PFSK-1 (cell line): ENCODE data around the gene UQCRQ.

Experiments
- FOXP2 ChIP-seq: optimal IDR thresholded peaks from 2 replicates; pipeline ENCODE3; 2011; ENCODE audit warnings: borderline replicate concordance, control low read depth, inconsistent platforms; ENCODE audit not compliant: insufficient read depth; ENCODE audit errors: extremely low read length, extremely low read depth
- POLR2AphosphoS5 ChIP-seq: IDR thresholded peaks from 2 replicates; pipeline ENCODE4 v1.6.1; 2012; ENCODE audit warnings: low read depth, mild to moderate bottlenecking, control low read depth, low read length, moderate library complexity
- REST ChIP-seq, 2 experiments: IDR thresholded peaks; 2 replicates each; pipeline versions ENCODE4 v1.6.1 to v1.8.0; 2011 to 2012; ENCODE audit warnings: low read depth in 2 of 2, low read length in 2 of 2, control low read depth in 1 of 2, inconsistent platforms in 1 of 2, mild to moderate bottlenecking in 1 of 2, moderate library complexity in 1 of 2; ENCODE audit not compliant: insufficient read depth in 1 of 2
- SIN3A ChIP-seq: IDR thresholded peaks from 2 replicates; pipeline ENCODE4 v1.6.1; 2012; ENCODE audit warnings: mild to moderate bottlenecking, low read length, moderate library complexity, borderline replicate concordance; ENCODE audit not compliant: insufficient read depth
- TAF1 ChIP-seq: IDR thresholded peaks from 2 replicates; pipeline ENCODE4 v1.6.1; 2012; ENCODE audit warnings: low read length, control low read depth, borderline replicate concordance; ENCODE audit not compliant: insufficient read depth

The UQCRQ gene

DNA sequence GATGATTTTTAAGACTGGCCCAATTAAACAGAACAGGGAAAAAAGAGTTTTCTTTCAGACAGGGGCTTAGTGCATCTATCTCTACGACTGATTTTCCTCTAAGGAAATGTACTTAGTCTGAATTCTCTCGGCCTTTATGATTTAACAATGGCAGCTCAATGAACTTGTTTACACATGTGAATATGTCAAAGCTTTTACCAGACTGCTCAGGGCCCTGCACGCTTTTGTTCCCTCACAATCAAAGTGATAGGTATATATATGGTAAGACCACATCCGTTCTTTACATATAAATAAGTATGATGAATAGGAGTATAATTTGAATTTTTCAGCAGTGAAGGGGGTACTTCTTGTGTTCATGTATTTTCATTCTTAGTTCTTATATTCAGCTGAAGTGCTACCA is 34.6 kb downstream of the UQCRQ start:
- TF ChIP-seq REST (IDR thresholded peaks at IDR 0.05; ENCODE audit: insufficient read depth in 1 of 2, low read depth in 2 of 2, low read length in 2 of 2) (no peak), TAF1 (no peak), SIN3A (no peak), FOXP2 (no peak), POLR2AphosphoS5 (no peak)

- no peak for TF ChIP-seq FOXP2
- no peak for TF ChIP-seq REST (IDR thresholded peaks at IDR 0.05; ENCODE audit: insufficient read depth in 1 of 2, low read depth in 2 of 2, low read length in 2 of 2)
- no peak for TF ChIP-seq POLR2AphosphoS5
- TF ChIP-seq SIN3A, result no peak
Observed at GRCh38 chr5:132901730-132902129, 35.3 kb downstream of the UQCRQ start.

DNA sequence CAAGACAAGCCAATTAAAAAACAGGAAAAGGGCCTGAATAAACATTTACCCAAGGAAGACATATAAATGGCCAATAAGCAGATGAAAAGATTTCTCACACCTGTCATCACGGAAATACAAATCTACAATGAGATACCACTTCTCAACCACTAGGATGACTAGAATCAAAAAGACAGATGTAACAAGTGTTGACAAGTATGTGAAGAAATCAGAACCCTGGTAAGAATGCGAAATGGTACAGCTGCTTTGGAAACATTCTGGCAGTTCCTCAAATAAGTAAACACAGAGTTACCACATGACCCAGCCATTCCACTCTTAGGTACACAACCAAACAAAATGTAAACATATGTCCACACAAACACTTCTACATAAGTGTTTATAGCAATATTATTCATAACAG is 39.5 kb downstream of the UQCRQ start:
- TF ChIP-seq POLR2AphosphoS5 (no peak), FOXP2 (no peak), SIN3A (no peak)

GRCh38 chr5:132907161-132907560 is 40.7 kb downstream of the UQCRQ start:
- TF ChIP-seq REST (IDR thresholded peaks at IDR 0.05; ENCODE audit: insufficient read depth in 1 of 2, low read depth in 2 of 2, low read length in 2 of 2) (no peak), SIN3A (no peak)

- TF ChIP-seq REST (IDR thresholded peaks at IDR 0.05; ENCODE audit: insufficient read depth in 1 of 2, low read depth in 2 of 2, low read length in 2 of 2) (no peak), FOXP2 (no peak), POLR2AphosphoS5 (no peak), TAF1 (no peak), SIN3A (no peak)
Observed at GRCh38 chr5:132909702-132910101, 43.3 kb downstream of the UQCRQ start.

DNA sequence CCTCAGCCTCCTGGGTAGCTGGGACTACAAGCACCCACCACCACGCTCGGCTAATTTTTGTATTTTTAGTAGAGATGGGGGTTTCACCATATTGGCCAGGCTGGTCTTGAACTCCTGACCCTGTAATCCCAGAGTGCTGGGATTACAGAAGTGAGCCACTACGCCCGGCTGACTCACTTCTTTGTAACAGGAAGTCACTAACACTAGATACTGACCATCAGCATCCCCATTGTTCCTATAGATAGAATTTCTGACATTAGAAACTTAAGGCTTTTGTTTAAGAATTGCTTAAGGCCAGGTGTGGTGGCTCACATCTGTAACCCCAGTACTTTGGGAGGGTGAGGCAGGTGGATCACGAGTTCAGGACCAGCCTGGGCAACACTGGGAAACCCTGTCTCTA is 49.2 kb downstream of the UQCRQ start:
- TF ChIP-seq TAF1 (no peak), POLR2AphosphoS5 (no peak), FOXP2 (no peak), SIN3A (no peak), REST (IDR thresholded peaks at IDR 0.05; ENCODE audit: insufficient read depth in 1 of 2, low read depth in 2 of 2, low read length in 2 of 2) (no peak)
